BLaER1 (cell line): ENCODE results near the gene IGFBP3.

Source experiments
- H3K27ac ChIP-seq: shearing (Covaris generic); formaldehyde crosslinking; 2 replicates; pipeline ENCODE4 v1.8.1; 2022
- H3K27me3 ChIP-seq: shearing (Covaris generic); formaldehyde crosslinking; 2 replicates; pipeline ENCODE4 v1.8.1; 2022
- H3K36me3 ChIP-seq: shearing (Covaris generic); formaldehyde crosslinking; 2 replicates; pipeline ENCODE4 v1.8.1; 2022
- H3K4me1 ChIP-seq: shearing (Covaris generic); formaldehyde crosslinking; 2 replicates; pipeline ENCODE4 v1.8.1; 2022
- H3K4me2 ChIP-seq: shearing (Covaris generic); formaldehyde crosslinking; 2 replicates; pipeline ENCODE4 v1.8.1; 2022
- H3K4me3 ChIP-seq: shearing (Covaris generic); formaldehyde crosslinking; 2 replicates; pipeline ENCODE4 v1.8.1; 2022
- H3K9ac ChIP-seq: shearing (Covaris generic); formaldehyde crosslinking; 2 replicates; pipeline ENCODE4 v1.8.1; 2022
- H3K9me3 ChIP-seq: shearing (Covaris generic); formaldehyde crosslinking; 2 replicates; pipeline ENCODE4 v1.8.1; 2022
- H4K20me1 ChIP-seq: shearing (Covaris generic); formaldehyde crosslinking; 2 replicates; pipeline ENCODE4 v1.8.1; 2022
- Cebpa-rat ChIP-seq: shearing (Covaris generic); IDR thresholded peaks from 2 replicates; pipeline ENCODE4 v1.8.1; 2022

IGFBP3 gene

GRCh38 chr7:45894665-45895062, 26.4 kb downstream of the IGFBP3 start:
- peaks cover 11% of the 10 kb centered on the region for H3K27me3 ChIP-seq
- no peak overlapping the region for H3K4me3 ChIP-seq
- H3K27ac ChIP-seq = no peak overlapping the region
- H3K4me1 ChIP-seq = no peaks in the 10 kb centered on the region
- H3K36me3 ChIP-seq = no peaks in the 10 kb centered on the region
- no peak for TF ChIP-seq Cebpa-rat
- H3K4me2 ChIP-seq = no peak overlapping the region
- no peaks in the 10 kb centered on the region for H4K20me1 ChIP-seq
- H3K9ac ChIP-seq = no peak overlapping the region
- H3K9me3 ChIP-seq = no peaks in the 10 kb centered on the region

GRCh38 chr7:45893996-45894664, 26.9 kb downstream of the IGFBP3 start:
- Histone ChIP-seq H3K4me2 (no peak overlapping the region), H4K20me1 (no peaks in the 10 kb centered on the region), H3K27ac (no peak overlapping the region), H3K9ac (no peak overlapping the region), H3K4me1 (no peaks in the 10 kb centered on the region), H3K36me3 (no peaks in the 10 kb centered on the region), H3K27me3 (peaks cover 16% of the 10 kb centered on the region), H3K4me3 (no peak overlapping the region), H3K9me3 (no peaks in the 10 kb centered on the region)
- TF ChIP-seq Cebpa-rat = no peak

GRCh38 chr7:45893374-45893995, 27.6 kb downstream of the IGFBP3 start:
- TF ChIP-seq Cebpa-rat = no peak
- H3K27me3 ChIP-seq = peaks cover 23% of the 10 kb centered on the region
- H3K4me3 ChIP-seq = no peak overlapping the region
- no peaks in the 10 kb centered on the region for H3K9me3 ChIP-seq
- H3K4me2 ChIP-seq = no peak overlapping the region
- H4K20me1 ChIP-seq = no peaks in the 10 kb centered on the region
- H3K27ac ChIP-seq = no peak overlapping the region
- no peak overlapping the region for H3K9ac ChIP-seq
- H3K36me3 ChIP-seq = no peaks in the 10 kb centered on the region
- no peaks in the 10 kb centered on the region for H3K4me1 ChIP-seq

GRCh38 chr7:45892407-45893035, 28.6 kb downstream of the IGFBP3 start:
- H3K27ac ChIP-seq = no peak overlapping the region
- no peak overlapping the region for H3K9ac ChIP-seq
- H4K20me1 ChIP-seq = no peaks in the 10 kb centered on the region
- no peak for TF ChIP-seq Cebpa-rat
- H3K9me3 ChIP-seq = no peaks in the 10 kb centered on the region
- no peak overlapping the region for H3K4me2 ChIP-seq
- H3K4me1 ChIP-seq = no peaks in the 10 kb centered on the region
- no peaks in the 10 kb centered on the region for H3K36me3 ChIP-seq
- no peak overlapping the region for H3K4me3 ChIP-seq
- peaks cover 32% of the 10 kb centered on the region for H3K27me3 ChIP-seq

- no peak overlapping the region for H3K27ac ChIP-seq
- H3K4me3 ChIP-seq = no peak overlapping the region
- no peaks in the 10 kb centered on the region for H3K36me3 ChIP-seq
- no peaks in the 10 kb centered on the region for H4K20me1 ChIP-seq
- H3K9me3 ChIP-seq = no peaks in the 10 kb centered on the region
- peaks cover 38% of the 10 kb centered on the region for H3K27me3 ChIP-seq
- TF ChIP-seq Cebpa-rat = no peak
- H3K4me2 ChIP-seq = no peak overlapping the region
- no peaks in the 10 kb centered on the region for H3K4me1 ChIP-seq
- no peak overlapping the region for H3K9ac ChIP-seq
Observed at GRCh38 chr7:45891462-45892402, 29.3 kb downstream of the IGFBP3 start.

- no peaks in the 10 kb centered on the region for H3K9me3 ChIP-seq
- peaks cover 38% of the 10 kb centered on the region for H3K27me3 ChIP-seq
- H4K20me1 ChIP-seq = no peaks in the 10 kb centered on the region
- H3K4me1 ChIP-seq = no peaks in the 10 kb centered on the region
- no peak overlapping the region for H3K4me2 ChIP-seq
- no peaks in the 10 kb centered on the region for H3K36me3 ChIP-seq
- no peak overlapping the region for H3K9ac ChIP-seq
- TF ChIP-seq Cebpa-rat = no peak
- no peak overlapping the region for H3K27ac ChIP-seq
- no peak overlapping the region for H3K4me3 ChIP-seq
Observed at GRCh38 chr7:45890902-45891461, 30.1 kb downstream of the IGFBP3 start.

- no peaks in the 10 kb centered on the region for H3K9me3 ChIP-seq
- no peaks in the 10 kb centered on the region for H4K20me1 ChIP-seq
- H3K4me3 ChIP-seq = no peak overlapping the region
- TF ChIP-seq Cebpa-rat = no peak
- no peaks in the 10 kb centered on the region for H3K36me3 ChIP-seq
- H3K27ac ChIP-seq = no peak overlapping the region
- no peak overlapping the region for H3K9ac ChIP-seq
- no peak overlapping the region for H3K4me2 ChIP-seq
- peaks cover 38% of the 10 kb centered on the region for H3K27me3 ChIP-seq
- H3K4me1 ChIP-seq = no peaks in the 10 kb centered on the region
Observed at GRCh38 chr7:45890125-45890901, 30.8 kb downstream of the IGFBP3 start.

GRCh38 chr7:45889367-45890067, 31.6 kb downstream of the IGFBP3 start:
- Histone ChIP-seq H3K9ac (no peak overlapping the region), H3K4me3 (no peak overlapping the region), H3K36me3 (no peaks in the 10 kb centered on the region), H3K4me2 (no peak overlapping the region), H3K4me1 (no peaks in the 10 kb centered on the region), H3K9me3 (no peaks in the 10 kb centered on the region), H3K27me3 (peaks cover 38% of the 10 kb centered on the region), H4K20me1 (no peaks in the 10 kb centered on the region), H3K27ac (no peak overlapping the region)
- TF ChIP-seq Cebpa-rat = no peak
